ENCODE measurements around the gene PPEF2.
"Not testable (repeated sequence)": the region's sequence is repeated elsewhere in the genome, so short reads cannot be mapped to it uniquely, and the experiment has no call there.

Gene PPEF2

GRCh38 chr4:75902352-75902751, at the start of gene PPEF2:
TSS of gene PPEF2 (minus strand) at chr4:75902452. CDS start at chr4:75896325, 6,127 bp downstream.
- FAIRE-seq, result no peak
- no peak for DNase-seq (ENCODE audit: extremely low spot score, insufficient read length, low read depth)

GRCh38 chr4:75950213-75950815, 48.1 kb upstream of the PPEF2 start:
- FAIRE-seq (no peak), DNase-seq (ENCODE audit: extremely low spot score, insufficient read length, low read depth) (no peak)

- FAIRE-seq (peak; percentile 65), DNase-seq (ENCODE audit: extremely low spot score, insufficient read length, low read depth) (no peak)
Observed at GRCh38 chr4:75948822-75949444, 46.7 kb upstream of the PPEF2 start.

GRCh38 chr4:75940692-75941253, 38.5 kb upstream of the PPEF2 start, which contains the start of gene NAAA:
TSS of gene NAAA (minus strand) at chr4:75941013. CDS start at chr4:75940949, 64 bp downstream.
- DNase-seq (ENCODE audit: extremely low spot score, insufficient read length, low read depth), result peak; percentile 42
- peak; percentile 47 for FAIRE-seq

GRCh38 chr4:75939890-75940691, 37.8 kb upstream of the PPEF2 start:
- DNase-seq (ENCODE audit: extremely low spot score, insufficient read length, low read depth), result peak; percentile 60

GRCh38 chr4:75935628-75936027, 33.4 kb upstream of the PPEF2 start:
- DNase-seq (ENCODE audit: extremely low spot score, insufficient read length, low read depth), result no peak
- no peak for FAIRE-seq

More at GRCh38 chr4:75939890-75940691, 37.8 kb upstream of the PPEF2 start:
- no peak for FAIRE-seq

- no peak for DNase-seq (ENCODE audit: extremely low spot score, insufficient read length, low read depth)
- no peak for FAIRE-seq
Observed at GRCh38 chr4:75930152-75930551, 27.9 kb upstream of the PPEF2 start.

GRCh38 chr4:75924916-75925315, 22.7 kb upstream of the PPEF2 start:
- DNase-seq (ENCODE audit: extremely low spot score, insufficient read length, low read depth); FAIRE-seq: not testable (repeated sequence)

GRCh38 chr4:75924309-75924827, 22.1 kb upstream of the PPEF2 start:
- FAIRE-seq (no peak), DNase-seq (ENCODE audit: extremely low spot score, insufficient read length, low read depth) (no peak)

GRCh38 chr4:75922588-75922987, 20.3 kb upstream of the PPEF2 start:
- DNase-seq (ENCODE audit: extremely low spot score, insufficient read length, low read depth) (no peak), FAIRE-seq (no peak)

- no peak for DNase-seq (ENCODE audit: extremely low spot score, insufficient read length, low read depth)
- no peak for FAIRE-seq
Observed at GRCh38 chr4:75921910-75922309, 19.7 kb upstream of the PPEF2 start.

- no peak for FAIRE-seq
- DNase-seq (ENCODE audit: extremely low spot score, insufficient read length, low read depth), result no peak
Observed at GRCh38 chr4:75920327-75920726, 18.1 kb upstream of the PPEF2 start.

GRCh38 chr4:75919920-75920319, 17.7 kb upstream of the PPEF2 start:
- no peak for DNase-seq (ENCODE audit: extremely low spot score, insufficient read length, low read depth)
- FAIRE-seq, result no peak

GRCh38 chr4:75916091-75916661, 13.9 kb upstream of the PPEF2 start:
- DNase-seq (ENCODE audit: extremely low spot score, insufficient read length, low read depth), result no peak
- FAIRE-seq, result peak; percentile 84

- FAIRE-seq, result no peak
- no peak for DNase-seq (ENCODE audit: extremely low spot score, insufficient read length, low read depth)
Observed at GRCh38 chr4:75912968-75913367, 10.7 kb upstream of the PPEF2 start.

- DNase-seq (ENCODE audit: extremely low spot score, insufficient read length, low read depth); FAIRE-seq: not testable (repeated sequence)
Observed at GRCh38 chr4:75910831-75911230, 8.6 kb upstream of the PPEF2 start.

- FAIRE-seq, result no peak
Observed at GRCh38 chr4:75909405-75909804, 7.2 kb upstream of the PPEF2 start.

GRCh38 chr4:75908555-75908954, 6.3 kb upstream of the PPEF2 start:
- DNase-seq (ENCODE audit: extremely low spot score, insufficient read length, low read depth) (no peak), FAIRE-seq (no peak)

More at GRCh38 chr4:75909405-75909804, 7.2 kb upstream of the PPEF2 start:
- no peak for DNase-seq (ENCODE audit: extremely low spot score, insufficient read length, low read depth)

- FAIRE-seq, result no peak
- DNase-seq (ENCODE audit: extremely low spot score, insufficient read length, low read depth), result no peak
Observed at GRCh38 chr4:75907966-75908365, 5.7 kb upstream of the PPEF2 start.

- DNase-seq (ENCODE audit: extremely low spot score, insufficient read length, low read depth) (no peak), FAIRE-seq (no peak)
Observed at GRCh38 chr4:75904076-75904475, 1.8 kb upstream of the PPEF2 start.

All from GM18507 (cell line).